A549 (cell line): ENCODE data around the gene IL6R. TPM values are rescaled to one million over a fixed set of nuclear protein-coding genes. Genes with fewer than 3 reads are reported as not detected.
"Not testable (repeated sequence)": the region's sequence is repeated elsewhere in the genome, so short reads cannot be mapped to it uniquely, and the experiment has no call there.

Source experiments
- ATAC-seq, 2 experiments: fragments of 200-7000 bp in 1 of 2; fragments of >200 bp in 1 of 2; cut with Nextera tagmentation in 1 of 2; cut with Tn5 transposase in 1 of 2; 3 replicates each; pipeline versions ENCODE4 v1.8.0 to v1.9.1; 2018 to 2020; ENCODE audit warnings: mild to moderate bottlenecking in 1 of 2, moderate library complexity in 1 of 2
- CTCF ChIA-PET: fragments of 300-600 bp; sonication (Branson Sonifier 250); formaldehyde crosslinking; extraction: SDS; loops from one replicate; lab custom pipeline; 2021; ENCODE audit warnings: antibody characterized with exemption, inconsistent platforms; lab: Yijun Ruan, JAX
- POLR2A ChIA-PET: fragments of 350-600 bp; formaldehyde crosslinking; extraction: SDS; loops from one replicate; lab custom pipeline; 2021; ENCODE audit warnings: antibody characterized with exemption, inconsistent platforms; lab: Yijun Ruan, JAX
- DNase-seq, 2 experiments: peaks; one replicate each; pipeline versions ENCODE4 v3.0.0 to v3.0.0-alpha.2; 2011 to 2016; ENCODE audit warnings: low read depth in 1 of 2, low spot score in 1 of 2
- FAIRE-seq: peaks from 2 replicates; lab custom pipeline; 2011; peaks lifted over from hg19 to GRCh38; lab: Jason Lieb, UNC
- H3K27ac ChIP-seq, 2 experiments: fragments of >200 bp; sonication (Bioruptor Twin); formaldehyde crosslinking; 3 replicates each; pipeline ENCODE4 v1.5.1; 2016 to 2017
- H3K4me1 ChIP-seq: fragments of >200 bp; sonication (Bioruptor Twin); formaldehyde crosslinking; 3 replicates; pipeline ENCODE4 v1.6.1; 2016
- H3K4me2 ChIP-seq: fragments of >200 bp; sonication (Bioruptor Twin); formaldehyde crosslinking; 3 replicates; pipeline ENCODE4 v1.6.1; 2016
- H3K4me3 ChIP-seq: fragments of >200 bp; sonication (Bioruptor Twin); formaldehyde crosslinking; 3 replicates; pipeline ENCODE4 v1.5.1; 2016
- H3K9me3 ChIP-seq: fragments of >200 bp; sonication (Bioruptor Twin); formaldehyde crosslinking; 3 replicates; pipeline ENCODE4 v1.6.1; 2016
- BHLHE40 ChIP-seq: IDR thresholded peaks from 2 replicates; pipeline ENCODE4 v1.6.1; 2012; ENCODE audit warnings: low read depth, low read length, inconsistent platforms
- CTCF ChIP-seq: fragments of >200 bp; sonication (Bioruptor Twin); formaldehyde crosslinking; IDR thresholded peaks from 3 replicates; pipeline ENCODE4 v1.5.1; 2016
- E2F6 ChIP-seq: IDR thresholded peaks from 2 replicates; pipeline ENCODE4 v1.6.1; 2012; ENCODE audit warnings: low read depth, borderline replicate concordance
- ESRRA ChIP-seq: fragments of 150-350 bp; IDR thresholded peaks from 2 replicates; pipeline ENCODE4 v1.6.1; 2014; ENCODE audit warnings: mild to moderate bottlenecking, low read length, borderline replicate concordance
- FOSL2 ChIP-seq, 2 experiments: fragments of 450-650 bp in 1 of 2; fragments of >200 bp in 1 of 2; sonication (Bioruptor Twin) in 1 of 2; formaldehyde crosslinking; IDR thresholded peaks; 2 replicates each; pipeline versions ENCODE4 v1.5.0 to v1.6.1; 2016 to 2020; ENCODE audit warnings: mild to moderate bottlenecking in 1 of 2, moderate library complexity in 1 of 2
- FOXS1 ChIP-seq: fragments of 250-450 bp; sonication (Bioruptor Pico); IDR thresholded peaks from 2 replicates; pipeline ENCODE4 v1.5.0; 2020; ENCODE audit warnings: mild to moderate bottlenecking, moderate library complexity
- HDAC2 ChIP-seq: fragments of 200-600 bp; sonication (generic); IDR thresholded peaks from 2 replicates; pipeline ENCODE4 v1.6.1; 2016
- HOXA7 ChIP-seq: fragments of 250-450 bp; sonication (Bioruptor Pico); IDR thresholded peaks from 2 replicates; pipeline ENCODE4 v1.5.0; 2020; ENCODE audit warnings: mild to moderate bottlenecking, moderate library complexity
- JUN ChIP-seq, 2 experiments: fragments of >200 bp; sonication (Bioruptor Twin); formaldehyde crosslinking; IDR thresholded peaks; 2 replicates in 1 of 2; 3 replicates in 1 of 2; pipeline ENCODE4 v1.6.1; 2016 to 2017
- NPAS2 ChIP-seq: fragments of 250-450 bp; sonication (Bioruptor Pico); IDR thresholded peaks from 2 replicates; pipeline ENCODE4 v1.8.0; 2022; ENCODE audit warnings: mild to moderate bottlenecking, moderate library complexity, borderline replicate concordance
- NR3C1 ChIP-seq: fragments of >200 bp; sonication (Bioruptor Twin); formaldehyde crosslinking; IDR thresholded peaks from 3 replicates; pipeline ENCODE4 v1.6.1; 2017
- PBX3 ChIP-seq: IDR thresholded peaks from 2 replicates; pipeline ENCODE4 v1.6.1; 2012
- PHF8 ChIP-seq: fragments of 200-600 bp; sonication (generic); IDR thresholded peaks from 2 replicates; pipeline ENCODE4 v1.6.1; 2016; ENCODE audit warnings: low read depth, mild to moderate bottlenecking, antibody characterized with exemption, moderate library complexity, borderline replicate concordance
- RCOR1 ChIP-seq: fragments of 150-350 bp; IDR thresholded peaks from 2 replicates; pipeline ENCODE4 v1.6.1; 2014; ENCODE audit warnings: antibody characterized with exemption, low read length, low read depth
- SREBF2 ChIP-seq: fragments of 450-650 bp; IDR thresholded peaks from 2 replicates; pipeline ENCODE4 v1.6.1; 2014; ENCODE audit warnings: mild to moderate bottlenecking, moderate library complexity
- TFCP2L1 ChIP-seq: fragments of 250-450 bp; sonication (Bioruptor Pico); IDR thresholded peaks from 2 replicates; pipeline ENCODE4 v1.5.0; 2021; ENCODE audit warnings: mild to moderate bottlenecking
- TP53 ChIP-seq: fragments of 250-450 bp; sonication (Bioruptor Pico); IDR thresholded peaks from 2 replicates; pipeline ENCODE4 v1.5.0; 2021; ENCODE audit warnings: mild to moderate bottlenecking, moderate library complexity
- USF2 ChIP-seq: fragments of 450-650 bp; IDR thresholded peaks from 2 replicates; pipeline ENCODE4 v1.6.1; 2014; ENCODE audit warnings: antibody characterized with exemption
- ZC3H11A ChIP-seq: fragments of 450-650 bp; IDR thresholded peaks from 2 replicates; pipeline ENCODE4 v1.6.1; 2014; ENCODE audit warnings: antibody characterized with exemption, mild to moderate bottlenecking
- ZSCAN20 ChIP-seq: fragments of 250-450 bp; sonication (Bioruptor Pico); IDR thresholded peaks from 2 replicates; pipeline ENCODE4 v1.8.0; 2022; ENCODE audit warnings: mild to moderate bottlenecking, moderate library complexity
- WGBS: methylation state at CpG from one replicate; pipeline ENCODE4 v1.1.6; 2017; ENCODE audit errors: missing lambda C conversion rate; 5-methylcytosine and 5-hydroxymethylcytosine counted together
- polyA plus RNA-seq, 4 experiments: library from polyadenylated mRNA; depleted of rRNA in 3 of 4; stranded (reverse); fragments of >200 nt; fragmentation: RNase III in 1 of 4; extraction: RNeasy Plus Mini Kit Qiagen cat#74134 plus additional on column Dnase treatment in 1 of 4; gene quantifications; 2 replicates in 3 of 4; 3 replicates in 1 of 4; pipeline ENCODE4 v1.2.3, GENCODE V29; 2011 to 2017

Gene IL6R
- polyA plus RNA-seq, 2 of the 4 experiments (the other 2 are of a cell fraction), result 2.2 to 2.7 TPM

- TF ChIP-seq FOXS1, result no peak
- TF ChIP-seq HOXA7, result no peak
- TF ChIP-seq JUN (IDR thresholded peaks at IDR 0.05), result no peak
- no peak for TF ChIP-seq NPAS2 (CRISPR knock-in tag)
Measured at GRCh38 chr1:154485106-154485505, 80.0 kb downstream of the IL6R start (continued).

GRCh38 chr1:154485910-154486496 lies 80.9 kb downstream of the IL6R start:
- no peak for ATAC-seq
- peaks cover 10% of the 10 kb centered on the region; the same call in 2 of the 3 replicates for H3K4me1 ChIP-seq
- no peak for DNase-seq
- no peak overlapping the region for H3K4me3 ChIP-seq
- WGBS, result 79% methylated on average over 7 of the region's 7 CpGs
- POLR2A ChIA-PET, result no interaction called here
- FAIRE-seq, result no peak
- no peak overlapping the region for H3K27ac ChIP-seq
- H3K9me3 ChIP-seq, result no peaks in the 10 kb centered on the region
- TF ChIP-seq E2F6, result no peak
- no peak for TF ChIP-seq RCOR1
- TF ChIP-seq ESRRA, result no peak
- TF ChIP-seq CTCF, result no peak
- TF ChIP-seq NR3C1, result no peak
- no peak for TF ChIP-seq PHF8
- TF ChIP-seq TFCP2L1 (CRISPR knock-in tag), result no peak
- TF ChIP-seq HOXA7, result no peak
- TF ChIP-seq PBX3, result no peak
- TF ChIP-seq USF2, result no peak
- TF ChIP-seq SREBF2, result no peak
- TF ChIP-seq FOSL2 (IDR thresholded peaks at IDR 0.05), result no peak
- TF ChIP-seq FOSL2 (CRISPR knock-in tag; IDR thresholded peaks at IDR 0.05), result no peak
- no peak for TF ChIP-seq HDAC2
- no peak overlapping the region for H3K4me2 ChIP-seq
- CTCF ChIA-PET, result interaction anchor here (1.3 to 2.4 kb wide), 3 partner anchors 9 to 274 kb away, joined by 3 to 5 read pairs (median 4); no protein-coding TSS in a partner anchor

GRCh38 chr1:154486756-154487155 lies 81.6 kb downstream of the IL6R start:
- CTCF ChIA-PET, result interaction anchor here (0.6 to 5.4 kb wide), 4 partner anchors 7 to 614 kb away, joined by 3 to 34 read pairs (median 4); no protein-coding TSS in a partner anchor
- not testable (repeated sequence) for H3K27ac ChIP-seq, ATAC-seq

GRCh38 chr1:154488922-154489321 lies 83.8 kb downstream of the IL6R start:
- CTCF ChIA-PET, result interaction anchor here (1.4 to 5.4 kb wide), 3 partner anchors 9 to 597 kb away, joined by 4 to 34 read pairs (median 15); no protein-coding TSS in a partner anchor
- 87% methylated on average over 10 of the region's 20 CpGs for WGBS
- DNase-seq (no peak), ATAC-seq (no peak), FAIRE-seq (no peak)
- H3K4me3 ChIP-seq, result no peak overlapping the region
- no peak for TF ChIP-seq HDAC2
- no peak for TF ChIP-seq PBX3
- no peak for TF ChIP-seq ZC3H11A
- no peak for TF ChIP-seq SREBF2
- TF ChIP-seq BHLHE40, result no peak
- TF ChIP-seq TP53, result no peak
- TF ChIP-seq JUN (IDR thresholded peaks at IDR 0.05), result no peak
- TF ChIP-seq ZSCAN20 (CRISPR knock-in tag), result no peak
- peaks cover 10% of the 10 kb centered on the region; the same call in 2 of the 3 replicates for H3K4me1 ChIP-seq
- H3K9me3 ChIP-seq, result no peaks in the 10 kb centered on the region
- H3K27ac ChIP-seq, result no peak overlapping the region
- no peak overlapping the region for H3K4me2 ChIP-seq
- POLR2A ChIA-PET, result no interaction called here

More at GRCh38 chr1:154486756-154487155, 81.6 kb downstream of the IL6R start:
- H3K4me2 ChIP-seq, H3K9me3 ChIP-seq, POLR2A ChIA-PET, FAIRE-seq, H3K4me3 ChIP-seq, DNase-seq: not testable (repeated sequence)
- peaks cover 10% of the 10 kb centered on the region; the same call in 2 of the 3 replicates for H3K4me1 ChIP-seq
- WGBS, result 63% methylated on average over 5 of the region's 5 CpGs
